CD4-positive, alpha-beta T cell (primary cell): ENCODE results near the gene NR5A1. TPM values are rescaled to one million over a fixed set of nuclear protein-coding genes. Genes with fewer than 3 reads are reported as not detected.

Experiments
- ATAC-seq: fragments of 200-7000 bp; cut with Tn5 transposase; one replicate; pipeline ENCODE4 v1.10.0; 2022; ENCODE audit warnings: mild to moderate bottlenecking; ENCODE audit not compliant: poor library complexity
- CTCF ChIA-PET: fragments of 350-600 bp; sonication (Branson Sonifier 250); formaldehyde crosslinking; loops from one replicate; lab custom pipeline; 2021; ENCODE audit warnings: antibody characterized with exemption, inconsistent platforms; lab: Charles Lee
- POLR2A ChIA-PET: fragments of 350-600 bp; sonication (Branson Sonifier 250); formaldehyde crosslinking; loops from one replicate; lab custom pipeline; 2021; ENCODE audit warnings: antibody characterized with exemption, inconsistent platforms; lab: Charles Lee
- DNase-seq, 14 experiments: peaks; one replicate each; pipeline ENCODE4 v3.0.0-alpha.2; 2013 to 2020; ENCODE audit warnings: mixed read lengths in 2 of 14
- H3K27ac ChIP-seq, 2 donors: one replicate each; pipeline versions ENCODE4 v1.5.1 to v1.7.0; 2013; ENCODE audit warnings: low read length in 2 of 2, low read depth in 1 of 2, mild to moderate bottlenecking in 1 of 2
- H3K27me3 ChIP-seq, 2 experiments: 1 replicate in 1 of 2; 2 replicates in 1 of 2; pipeline versions ENCODE4 v1.6.1 to v1.7.0; 2013; ENCODE audit warnings: low read length in 2 of 2, control low read depth in 1 of 2, mild to moderate bottlenecking in 1 of 2, moderate library complexity in 1 of 2; ENCODE audit not compliant: insufficient read depth in 2 of 2, control insufficient read depth in 1 of 2
- H3K36me3 ChIP-seq: one replicate; pipeline ENCODE4 v1.6.1; 2013; ENCODE audit warnings: low read length, control low read depth; ENCODE audit not compliant: insufficient read depth
- H3K4me1 ChIP-seq: one replicate; pipeline ENCODE4 v1.6.1; 2013; ENCODE audit warnings: low read length, control low read depth; ENCODE audit not compliant: insufficient read depth
- H3K4me3 ChIP-seq: one replicate; pipeline ENCODE4 v1.5.1; 2013; ENCODE audit warnings: mild to moderate bottlenecking, low read length, moderate library complexity
- H3K9me3 ChIP-seq, 2 experiments: 1 replicate in 1 of 2; 2 replicates in 1 of 2; pipeline versions ENCODE4 v1.6.1 to v1.7.0; 2013; ENCODE audit warnings: low read length in 2 of 2, mild to moderate bottlenecking in 2 of 2, control low read depth in 1 of 2, moderate library complexity in 1 of 2; ENCODE audit not compliant: control insufficient read depth in 1 of 2, insufficient read depth in 1 of 2
- H3K27ac Mint-ChIP-seq: one replicate; pipeline ENCODE4 v1.8.0; 2020; ENCODE audit warnings: mixed read lengths
- H3K27me3 Mint-ChIP-seq: one replicate; pipeline ENCODE4 v1.8.0; 2021; ENCODE audit warnings: mixed read lengths
- H3K36me3 Mint-ChIP-seq: one replicate; pipeline ENCODE4 v1.8.0; 2021; ENCODE audit warnings: low read depth, mixed read lengths
- H3K4me1 Mint-ChIP-seq: one replicate; pipeline ENCODE4 v1.8.0; 2021; ENCODE audit warnings: low read depth, mixed read lengths
- H3K4me3 Mint-ChIP-seq: one replicate; pipeline ENCODE4 v1.8.0; 2020; ENCODE audit warnings: mild to moderate bottlenecking, mixed read lengths
- H3K9me3 Mint-ChIP-seq: one replicate; pipeline ENCODE4 v1.8.0; 2020; ENCODE audit warnings: mixed read lengths
- CTCF ChIP-seq: fragments of 200-600 bp; IDR thresholded peaks from one replicate; pipeline ENCODE4 v1.8.0; 2022; ENCODE audit warnings: antibody characterized with exemption, mild to moderate bottlenecking
- intact Hi-C, 2 experiments: fragments of 100-400 bp; cut with DNase I in 1 of 2; cut with micrococcal nuclease in 1 of 2; formaldehyde crosslinking; loops; one replicate each; pipeline versions ENCODE4 v1.15.1 to v1.9.0; 2023 to 2025; cut with DNase I, micrococcal nuclease
- total RNA-seq, 174 experiments: library from RNA in 2 of 174; stranded (reverse) in 2 of 174; gene quantifications; one replicate each; pipeline ENCODE4 v1.2.3 and lab custom pipeline; 2021 to 2026

Gene NR5A1
- total RNA-seq, 2 experiments from 2014 or later = not detected

GRCh38 chr9:124512806-124513204, 5.6 kb upstream of the NR5A1 start:
- intact Hi-C loops = no loop called here

GRCh38 chr9:124511891-124512805, 4.9 kb upstream of the NR5A1 start:
- no peak overlapping the region for H3K4me3 ChIP-seq
- Mint-ChIP-seq H3K27me3 (no peaks in the 10 kb centered on the region), H3K4me1 (no peaks in the 10 kb centered on the region), H3K27ac (no peak overlapping the region), H3K36me3 (no peaks in the 10 kb centered on the region), H3K9me3 (no peaks in the 10 kb centered on the region), H3K4me3 (no peak overlapping the region)
- TF ChIP-seq CTCF = no peak
- intact Hi-C loops = no loop called here
- no peaks in the 10 kb centered on the region for H3K4me1 ChIP-seq
- no peak overlapping the region for H3K27ac ChIP-seq
- ATAC-seq = no peak
- H3K9me3 ChIP-seq = peaks cover 0 to 2% of the 10 kb centered on the region in 2 experiments
- ChIA-PET POLR2A (no interaction called here), CTCF (no interaction called here)
- no peaks in the 10 kb centered on the region for H3K36me3 ChIP-seq
- H3K27me3 ChIP-seq = peaks cover 0 to 9% of the 10 kb centered on the region in 2 experiments
- DNase-seq = no peak

More at GRCh38 chr9:124512806-124513204, 5.6 kb upstream of the NR5A1 start:
- ChIA-PET CTCF (no interaction called here), POLR2A (no interaction called here)
- H3K4me1 ChIP-seq = no peaks in the 10 kb centered on the region
- H3K36me3 Mint-ChIP-seq = no peaks in the 10 kb centered on the region
- H3K4me1 Mint-ChIP-seq = no peaks in the 10 kb centered on the region
- H3K4me3 Mint-ChIP-seq = no peak overlapping the region
- ATAC-seq (no peak), DNase-seq (no peak)
- no peak overlapping the region for H3K27ac Mint-ChIP-seq
- no peaks in the 10 kb centered on the region for H3K36me3 ChIP-seq
- H3K9me3 Mint-ChIP-seq = no peaks in the 10 kb centered on the region
- no peak overlapping the region for H3K4me3 ChIP-seq
- H3K27ac ChIP-seq = no peak overlapping the region
- no peaks in the 10 kb centered on the region for H3K27me3 Mint-ChIP-seq
- H3K9me3 ChIP-seq = peaks cover 0 to 5% of the 10 kb centered on the region in 2 experiments
- no peak for TF ChIP-seq CTCF
- peaks cover 0 to 5% of the 10 kb centered on the region in 2 experiments for H3K27me3 ChIP-seq

- no peak for ATAC-seq
- ChIA-PET POLR2A (no interaction called here), CTCF (no interaction called here)
- H3K27ac ChIP-seq = no peak overlapping the region
- H3K36me3 Mint-ChIP-seq = no peaks in the 10 kb centered on the region
- no peak overlapping the region for H3K4me3 Mint-ChIP-seq
- H3K27me3 Mint-ChIP-seq = no peaks in the 10 kb centered on the region
- DNase-seq = no peak
- H3K4me1 ChIP-seq = no peaks in the 10 kb centered on the region
- intact Hi-C loops = no loop called here
- TF ChIP-seq CTCF = no peak
- peaks cover 0 to 5% of the 10 kb centered on the region in 2 experiments for H3K9me3 ChIP-seq
- no peaks in the 10 kb centered on the region for H3K9me3 Mint-ChIP-seq
- no peaks in the 10 kb centered on the region for H3K4me1 Mint-ChIP-seq
- peaks cover 0 to 9% of the 10 kb centered on the region in 2 experiments for H3K27me3 ChIP-seq
- H3K27ac Mint-ChIP-seq = no peak overlapping the region
- H3K36me3 ChIP-seq = no peaks in the 10 kb centered on the region
- no peak overlapping the region for H3K4me3 ChIP-seq
These were observed 4.2 kb upstream of the NR5A1 start for GRCh38 chr9:124511426-124511840.
